HEK293T (cell line): ENCODE measurements around the gene ANKFN1.

ENCODE experiments used
- BHLHE40 ChIP-seq: fragments of 450-650 bp; IDR thresholded peaks from 2 replicates; pipeline ENCODE4 v1.6.1; 2016; ENCODE audit warnings: mild to moderate bottlenecking, moderate library complexity, borderline replicate concordance
- CTBP1 ChIP-seq: fragments of 450-650 bp; IDR thresholded peaks from 2 replicates; pipeline ENCODE4 v1.6.1; 2016; ENCODE audit warnings: borderline replicate concordance
- ELF4 ChIP-seq: fragments of 450-650 bp; IDR thresholded peaks from 2 replicates; pipeline ENCODE4 v1.6.1; 2017; ENCODE audit warnings: antibody characterized with exemption
- FOXA1 ChIP-seq: fragments of 450-650 bp; IDR thresholded peaks from 2 replicates; pipeline ENCODE4 v1.6.1; 2016; ENCODE audit warnings: mild to moderate bottlenecking
- L3MBTL2 ChIP-seq: fragments of 450-650 bp; conservative IDR thresholded peaks from 2 replicates; pipeline ENCODE4 v1.6.1; 2016; ENCODE audit warnings: mild to moderate bottlenecking
- SP1 ChIP-seq: fragments of 450-650 bp; IDR thresholded peaks from 2 replicates; pipeline ENCODE4 v1.6.1; 2017
- TARDBP ChIP-seq: fragments of 450-650 bp; IDR thresholded peaks from 2 replicates; pipeline ENCODE4 v1.6.1; 2016
- ZNF384 ChIP-seq: fragments of 450-650 bp; IDR thresholded peaks from 2 replicates; pipeline ENCODE4 v1.6.1; 2016

GRCh38 chr17:56111706-56112485 lies 41.4 kb upstream of the ANKFN1 start:
- TF ChIP-seq ZNF384 (no peak), TARDBP (no peak), L3MBTL2 (no peak), FOXA1 (no peak), SP1 (no peak), ELF4 (no peak), BHLHE40 (no peak), CTBP1 (no peak)
